Transverse colon (tissue), 4 donors: ENCODE measurements around the gene SUFU. TPM values are rescaled to one million over a fixed set of nuclear protein-coding genes. Genes with fewer than 3 reads are reported as not detected.

ENCODE experiments used
- DNase-seq: peaks from one replicate; pipeline ENCODE4 v3.0.0-alpha.2; 2019
- H3K27ac ChIP-seq, 4 donors: fragments of 200-600 bp; sonication (generic); 2 replicates each; pipeline ENCODE4 v1.5.1; 2016 to 2018; ENCODE audit warnings: inconsistent platforms in 4 of 4
- H3K27me3 ChIP-seq: fragments of 200-600 bp; sonication (generic); 2 replicates; pipeline ENCODE4 v1.5.1; 2017; ENCODE audit warnings: inconsistent platforms
- H3K36me3 ChIP-seq, 4 donors: fragments of 200-600 bp; sonication (generic); 2 replicates each; pipeline ENCODE4 v1.5.1; 2017 to 2019; ENCODE audit warnings: inconsistent platforms in 4 of 4
- H3K4me1 ChIP-seq, 4 donors: fragments of 200-600 bp; sonication (generic); 2 replicates each; pipeline ENCODE4 v1.5.1; 2017 to 2020; ENCODE audit warnings: inconsistent platforms in 4 of 4
- H3K4me3 ChIP-seq, 4 donors: fragments of 200-600 bp; sonication (generic); 1 replicate in 1 of 4; 2 replicates in 3 of 4; pipeline versions ENCODE4 v1.5.1 to v1.6.1; 2017 to 2019; ENCODE audit warnings: inconsistent platforms in 4 of 4
- H3K9me3 ChIP-seq, 2 donors: fragments of 200-600 bp; sonication (generic); 2 replicates each; pipeline ENCODE4 v1.5.1; 2017 to 2019; ENCODE audit warnings: inconsistent platforms in 2 of 2
- EP300 ChIP-seq: sonication (generic); formaldehyde crosslinking; IDR thresholded peaks from one replicate; pipeline ENCODE4 v1.6.1; 2017; ENCODE audit warnings: antibody characterized with exemption, low read depth
- POLR2A ChIP-seq: fragments of 450-650 bp; IDR thresholded peaks from one replicate; pipeline ENCODE4 v1.6.1; 2016; ENCODE audit warnings: antibody characterized with exemption, mild to moderate bottlenecking, moderate library complexity
- POLR2AphosphoS5 ChIP-seq, 3 donors: sonication (generic); formaldehyde crosslinking; IDR thresholded peaks; one replicate each; pipeline ENCODE4 v1.6.1; 2016; ENCODE audit warnings: antibody characterized with exemption in 3 of 3
- WGBS, 2 donors: methylation state at CpG; one replicate each; pipeline ENCODE4 v1.1.5; 2018; ENCODE audit warnings: low coverage in 1 of 2; 5-methylcytosine and 5-hydroxymethylcytosine counted together
- in situ Hi-C, 4 donors: fragments of 200-750 bp; cut with MboI; loops; one replicate each; pipeline versions ENCODE4 v1.15.0 to v1.15.1; 2017; ENCODE audit warnings: low sequenced_read_pairs in 3 of 4, low pct_ligation_motif_present in 1 of 4, low pct_unique_long_range_greater_than_20kb in 1 of 4
- intact Hi-C: fragments of 100-400 bp; cut with DNase I; formaldehyde crosslinking; loops from one replicate; pipeline ENCODE4 v1.15.1; 2023; ENCODE audit warnings: low total_unique reads
- total RNA-seq, 4 donors: library from RNA; depleted of rRNA; stranded (reverse); fragments of >200 nt; gene quantifications; one replicate each; pipeline ENCODE4 v1.1.0, GENCODE V29; 2016
- TF ChIP-seq, protein P1 (sequence below), 5 experiments: fragments of 200-600 bp in 3 of 5; fragments of 450-650 bp in 2 of 5; sonication (generic) in 3 of 5; IDR thresholded peaks; 1 replicate in 2 of 5; 2 replicates in 3 of 5; pipeline ENCODE4 v1.5.1; 2016 to 2017; ENCODE audit warnings: antibody characterized with exemption in 5 of 5, inconsistent platforms in 3 of 5, mild to moderate bottlenecking in 2 of 5, moderate library complexity in 1 of 5

The SUFU gene
- total RNA-seq, 4 donors from 2014 or later, result 5.4 to 13.8 (median 6.6) TPM

DNA sequence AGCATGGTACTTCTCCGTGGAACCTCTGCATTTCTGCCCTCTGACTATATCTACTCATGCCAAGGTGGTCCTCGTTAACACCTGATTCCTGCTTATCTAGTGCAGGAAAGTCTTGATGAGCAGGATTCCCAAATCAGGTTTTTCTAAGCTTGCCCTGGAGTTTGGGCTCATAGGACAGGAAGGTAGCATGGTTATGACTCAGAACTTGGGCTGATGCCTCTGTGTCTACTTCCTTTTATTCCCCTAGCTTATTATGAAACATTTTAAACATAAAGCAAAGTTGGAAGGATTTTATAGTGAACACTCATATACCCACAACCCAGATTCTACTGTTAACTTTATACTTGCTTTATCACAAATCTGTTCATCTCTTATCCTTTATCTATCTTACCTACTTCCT lies 5.6 kb downstream of the SUFU start:
- no peaks in the 10 kb centered on the region for H3K27me3 ChIP-seq
- H3K4me1 ChIP-seq, result peaks cover 0 to 14% (median 13%) of the 10 kb centered on the region in 4 donors
- TF ChIP-seq POLR2AphosphoS5 (IDR thresholded peaks at IDR 0.05), result no peak
- TF ChIP-seq POLR2A, result no peak
- TF ChIP-seq, protein P1, sequence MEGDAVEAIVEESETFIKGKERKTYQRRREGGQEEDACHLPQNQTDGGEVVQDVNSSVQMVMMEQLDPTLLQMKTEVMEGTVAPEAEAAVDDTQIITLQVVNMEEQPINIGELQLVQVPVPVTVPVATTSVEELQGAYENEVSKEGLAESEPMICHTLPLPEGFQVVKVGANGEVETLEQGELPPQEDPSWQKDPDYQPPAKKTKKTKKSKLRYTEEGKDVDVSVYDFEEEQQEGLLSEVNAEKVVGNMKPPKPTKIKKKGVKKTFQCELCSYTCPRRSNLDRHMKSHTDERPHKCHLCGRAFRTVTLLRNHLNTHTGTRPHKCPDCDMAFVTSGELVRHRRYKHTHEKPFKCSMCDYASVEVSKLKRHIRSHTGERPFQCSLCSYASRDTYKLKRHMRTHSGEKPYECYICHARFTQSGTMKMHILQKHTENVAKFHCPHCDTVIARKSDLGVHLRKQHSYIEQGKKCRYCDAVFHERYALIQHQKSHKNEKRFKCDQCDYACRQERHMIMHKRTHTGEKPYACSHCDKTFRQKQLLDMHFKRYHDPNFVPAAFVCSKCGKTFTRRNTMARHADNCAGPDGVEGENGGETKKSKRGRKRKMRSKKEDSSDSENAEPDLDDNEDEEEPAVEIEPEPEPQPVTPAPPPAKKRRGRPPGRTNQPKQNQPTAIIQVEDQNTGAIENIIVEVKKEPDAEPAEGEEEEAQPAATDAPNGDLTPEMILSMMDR (IDR thresholded peaks at IDR 0.05), result no peak
- TF ChIP-seq EP300, result no peak
- intact Hi-C loops, result loop anchor here (5.0 kb wide), 1 partner anchor 68 kb away; no protein-coding TSS in a partner anchor
- H3K27ac ChIP-seq, result no peak overlapping the region
- H3K9me3 ChIP-seq, result no peaks in the 10 kb centered on the region
- 84% methylated on average over 2 of the region's 2 CpGs; no CpG with 5 or more reads in 1 of the 2 donors for WGBS, 2 donors
- no peak for DNase-seq
- in situ Hi-C loops, result loop anchor here in 2 of 4 donors (5.0 kb wide), 2 partner anchors 73 to 78 kb away; no protein-coding TSS in a partner anchor
- H3K4me3 ChIP-seq, result no peak overlapping the region
- H3K36me3 ChIP-seq, result peaks cover 0 to 14% (median 7%) of the 10 kb centered on the region in 4 donors

DNA sequence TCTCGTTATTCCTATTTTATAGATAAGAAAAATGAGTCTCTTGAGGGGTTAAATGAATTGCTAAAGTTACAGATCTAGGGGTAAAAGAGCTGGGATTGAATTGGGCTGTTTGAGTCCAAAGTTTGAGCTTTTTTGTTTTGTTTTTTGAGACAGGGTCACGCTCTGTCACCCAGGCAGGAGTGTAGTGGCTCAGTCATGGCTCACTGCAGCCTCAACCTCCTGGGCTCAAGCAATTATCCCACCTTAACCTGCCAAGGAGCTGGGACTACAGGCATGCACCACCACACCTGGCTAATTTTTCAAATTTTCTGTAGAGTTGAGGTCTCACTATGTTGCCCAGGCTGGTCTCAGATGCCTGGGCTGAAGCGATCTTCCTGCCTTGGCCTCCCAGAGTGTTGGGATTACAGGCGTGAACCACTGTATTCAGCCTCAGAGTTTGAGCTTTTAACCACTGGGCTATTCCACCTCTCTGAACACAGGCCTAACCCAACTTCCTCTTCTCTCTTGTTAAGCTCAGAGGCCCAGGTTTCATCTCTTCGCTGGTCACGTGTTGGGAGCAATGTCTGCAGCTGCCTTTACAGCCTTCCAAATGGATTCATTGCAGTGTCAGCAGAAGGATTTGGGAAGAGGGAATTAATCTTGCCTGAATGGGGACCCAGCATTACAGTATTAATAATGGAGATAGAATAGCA lies 8.0 kb downstream of the SUFU start:
- H3K4me3 ChIP-seq, result no peak overlapping the region
- H3K36me3 ChIP-seq, result peaks cover 0 to 14% (median 7%) of the 10 kb centered on the region in 4 donors
- H3K4me1 ChIP-seq, result no peaks in the 10 kb centered on the region
- WGBS, 2 donors, result 80 to 84% methylated on average over 2 to 6 of the region's 6 CpGs
- DNase-seq, result no peak
- in situ Hi-C loops (loop anchor here in 2 of 4 donors (10.0 kb wide), 2 partner anchors 63 to 73 kb away; no protein-coding TSS in a partner anchor), intact Hi-C loops (no loop called here)
- TF ChIP-seq POLR2A (no peak), POLR2AphosphoS5 (IDR thresholded peaks at IDR 0.05) (no peak), EP300 (no peak)
- TF ChIP-seq, protein P1 (IDR thresholded peaks at IDR 0.05), result no peak
- H3K9me3 ChIP-seq, result no peaks in the 10 kb centered on the region
- H3K27ac ChIP-seq, result no peak overlapping the region
- no peaks in the 10 kb centered on the region for H3K27me3 ChIP-seq

DNA sequence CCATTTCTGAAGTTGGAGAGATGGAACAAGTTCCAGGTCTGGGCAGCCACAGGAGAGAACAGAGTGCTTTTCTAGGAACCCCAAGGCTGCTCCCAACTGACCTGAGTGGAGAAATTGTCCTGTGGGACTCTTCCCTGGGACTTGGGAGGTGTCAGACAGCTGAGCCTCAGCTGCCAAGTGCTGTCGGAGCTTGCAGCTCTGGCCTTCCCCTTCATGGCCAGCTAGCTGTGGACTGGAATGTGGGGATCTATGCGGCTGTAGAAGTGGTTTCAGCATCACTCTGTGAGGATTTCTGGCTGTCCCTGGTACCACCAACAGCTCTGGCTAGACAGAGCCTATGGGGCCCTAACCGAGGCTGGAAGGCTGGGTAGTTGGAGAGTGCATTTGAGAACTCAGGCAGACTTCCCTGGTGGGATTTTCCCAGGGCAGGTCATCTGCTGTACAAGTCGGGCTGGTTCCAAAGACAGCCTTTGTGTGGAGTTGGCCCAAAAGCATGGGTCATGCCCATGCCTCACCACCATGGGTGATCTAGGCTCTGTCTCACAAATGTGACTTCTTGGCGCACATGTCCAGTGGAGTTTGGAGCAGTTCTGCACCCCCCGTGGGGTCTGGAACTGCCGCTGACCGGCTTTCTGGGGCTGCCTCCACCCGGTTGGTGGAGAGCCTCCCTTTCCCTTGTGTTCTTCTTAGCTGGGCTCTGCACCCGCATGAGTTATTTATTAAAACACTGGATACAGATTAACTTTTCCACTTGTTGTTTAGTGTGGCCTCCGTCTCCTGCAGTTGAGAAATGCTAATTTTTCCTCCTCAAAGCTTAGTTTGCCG lies 10.9 kb downstream of the SUFU start:
- Histone ChIP-seq H3K36me3 (peaks cover 0 to 14% (median 4%) of the 10 kb centered on the region in 4 donors), H3K4me3 (no peak overlapping the region), H3K27me3 (no peaks in the 10 kb centered on the region), H3K9me3 (no peaks in the 10 kb centered on the region), H3K4me1 (no peaks in the 10 kb centered on the region), H3K27ac (no peak overlapping the region)
- in situ Hi-C loops, result loop anchor here in 2 of 4 donors (10.0 kb wide), 2 partner anchors 60 to 70 kb away; no protein-coding TSS in a partner anchor
- WGBS, 2 donors, result 67 to 91% methylated on average over 1 to 10 of the region's 12 CpGs
- intact Hi-C loops, result no loop called here
- TF ChIP-seq POLR2AphosphoS5 (IDR thresholded peaks at IDR 0.05) (no peak), POLR2A (no peak), EP300 (no peak)
- TF ChIP-seq, protein P1 (IDR thresholded peaks at IDR 0.05), result no peak
- DNase-seq, result no peak

DNA sequence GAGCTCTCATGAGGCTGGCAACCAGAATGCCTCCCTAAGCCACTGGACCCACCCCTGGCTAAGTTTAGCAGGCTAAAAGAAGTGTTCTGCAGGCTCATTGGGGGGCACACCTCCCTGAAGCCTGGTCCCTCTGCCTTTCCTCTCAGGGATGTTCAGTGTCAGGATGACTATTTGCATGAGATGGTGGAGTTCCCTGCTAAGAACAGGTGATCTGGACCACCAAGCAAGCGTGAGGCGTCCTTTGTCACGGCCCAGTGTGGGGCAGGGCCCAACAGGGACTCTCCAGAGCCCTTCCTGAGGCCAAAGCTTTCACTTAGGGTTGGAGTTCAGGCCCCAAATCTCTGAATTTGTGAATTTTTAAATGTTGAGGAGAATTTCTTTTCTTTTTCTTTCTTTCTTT lies 12.0 kb downstream of the SUFU start:
- 100% methylated on average over 3 of the region's 3 CpGs for WGBS, 2 donors
- TF ChIP-seq POLR2AphosphoS5 (IDR thresholded peaks at IDR 0.05), result no peak
- H3K4me3 ChIP-seq, result no peak overlapping the region
- H3K27me3 ChIP-seq, result no peaks in the 10 kb centered on the region
- DNase-seq, result no peak
- H3K4me1 ChIP-seq, result no peaks in the 10 kb centered on the region
- H3K9me3 ChIP-seq, result no peaks in the 10 kb centered on the region
- in situ Hi-C loops (loop anchor here in 2 of 4 donors (10.0 kb wide), 2 partner anchors 59 to 69 kb away; no protein-coding TSS in a partner anchor), intact Hi-C loops (no loop called here)
- no peak overlapping the region for H3K27ac ChIP-seq
- peaks cover 0 to 7% (median under 1%) of the 10 kb centered on the region in 4 donors for H3K36me3 ChIP-seq
